GM23338 (cell line): ENCODE measurements around the gene SH3BGR.

ENCODE experiments used
- CREB1 ChIP-seq: fragments of 250-450 bp; sonication (Bioruptor Pico); IDR thresholded peaks from 2 replicates; pipeline ENCODE4 v1.5.0; 2020; ENCODE audit warnings: low read depth, mild to moderate bottlenecking, moderate library complexity
- CTCF ChIP-seq, 2 experiments: fragments of 200-600 bp in 1 of 2; sonication (generic) in 1 of 2; conservative IDR thresholded peaks; 2 replicates each; pipeline versions ENCODE4 v1.5.1 to v1.6.1; 2016 to 2017; ENCODE audit warnings: antibody characterized with exemption in 2 of 2, low read depth in 2 of 2, mild to moderate bottlenecking in 2 of 2, moderate library complexity in 1 of 2
- ETS1 ChIP-seq: IDR thresholded peaks from 2 replicates; pipeline ENCODE4 v1.6.1; 2016; ENCODE audit warnings: antibody characterized with exemption
- EZH2 ChIP-seq: fragments of 200-600 bp; sonication (generic); IDR thresholded peaks from one replicate; pipeline ENCODE4 v1.8.0; 2017; ENCODE audit warnings: antibody characterized with exemption, mild to moderate bottlenecking, low read depth; ENCODE audit not compliant: unreplicated experiment
- EZH2phosphoT487 ChIP-seq: fragments of 200-600 bp; sonication (generic); IDR thresholded peaks from one replicate; pipeline ENCODE4 v1.8.1; 2018; ENCODE audit warnings: antibody characterized with exemption; ENCODE audit not compliant: unreplicated experiment
- JUNB ChIP-seq: IDR thresholded peaks from one replicate; pipeline ENCODE4 v1.6.1; 2016; ENCODE audit warnings: antibody characterized with exemption; ENCODE audit not compliant: unreplicated experiment
- NANOG ChIP-seq: IDR thresholded peaks from 2 replicates; pipeline ENCODE4 v1.6.1; 2016; ENCODE audit warnings: antibody characterized with exemption, borderline replicate concordance
- POLR2AphosphoS5 ChIP-seq: IDR thresholded peaks from 2 replicates; pipeline ENCODE4 v1.6.1; 2016; ENCODE audit warnings: antibody characterized with exemption, low read depth
- REST ChIP-seq: IDR thresholded peaks from one replicate; pipeline ENCODE4 v1.6.1; 2018; ENCODE audit warnings: antibody characterized with exemption; ENCODE audit not compliant: unreplicated experiment
- STAT1 ChIP-seq: IDR thresholded peaks from one replicate; pipeline ENCODE4 v1.6.1; 2016; ENCODE audit warnings: antibody characterized with exemption; ENCODE audit not compliant: unreplicated experiment
- ZNF114 ChIP-seq: fragments of 250-450 bp; sonication (Bioruptor Pico); IDR thresholded peaks from 2 replicates; pipeline ENCODE4 v1.5.0; 2020; ENCODE audit warnings: mild to moderate bottlenecking, moderate library complexity
- ZNF331 ChIP-seq: fragments of 250-450 bp; sonication (Bioruptor Pico); IDR thresholded peaks from 2 replicates; pipeline ENCODE4 v1.5.0; 2020; ENCODE audit warnings: low read depth, mild to moderate bottlenecking, moderate library complexity
- ZNF462 ChIP-seq: fragments of 250-450 bp; sonication (Bioruptor Pico); IDR thresholded peaks from 2 replicates; pipeline ENCODE4 v1.5.0; 2020; ENCODE audit warnings: mild to moderate bottlenecking, moderate library complexity

GRCh38 chr21:39439232-39439631, 12.5 kb upstream of the SH3BGR start:
- TF ChIP-seq CTCF (conservative IDR thresholded peaks at IDR 0.05; ENCODE audit: low read depth in 2 of 2) (no peak), EZH2 (no peak), POLR2AphosphoS5 (no peak), ETS1 (no peak), JUNB (no peak), EZH2phosphoT487 (no peak), CREB1 (CRISPR knock-in tag) (no peak), NANOG (no peak), REST (no peak), ZNF331 (CRISPR knock-in tag) (no peak), ZNF114 (no peak), ZNF462 (no peak), STAT1 (no peak)
